ENCODE data around the gene PRKAA2.

GRCh38 chr1:56728964-56729363 lies 83.8 kb downstream of the PRKAA2 start:
- TF ChIP-seq CTCF (IDR thresholded peaks at IDR 0.05; ENCODE audit: low read depth, low read length, poor library complexity, severe bottlenecking) = no peak
- TF ChIP-seq EZH2phosphoT487 (IDR thresholded peaks at IDR 0.05; ENCODE audit: borderline replicate concordance, low read length) = no peak
